ENCODE data around the gene MYO15B. TPM values are rescaled to one million over a fixed set of nuclear protein-coding genes. Genes with fewer than 3 reads are reported as not detected.

The MYO15B gene
- total and polyA plus RNA-seq, 2 donors (not counting 1 experiment from before 2014, with no cell fraction given): 0.49 to 14.4 TPM

DNA sequence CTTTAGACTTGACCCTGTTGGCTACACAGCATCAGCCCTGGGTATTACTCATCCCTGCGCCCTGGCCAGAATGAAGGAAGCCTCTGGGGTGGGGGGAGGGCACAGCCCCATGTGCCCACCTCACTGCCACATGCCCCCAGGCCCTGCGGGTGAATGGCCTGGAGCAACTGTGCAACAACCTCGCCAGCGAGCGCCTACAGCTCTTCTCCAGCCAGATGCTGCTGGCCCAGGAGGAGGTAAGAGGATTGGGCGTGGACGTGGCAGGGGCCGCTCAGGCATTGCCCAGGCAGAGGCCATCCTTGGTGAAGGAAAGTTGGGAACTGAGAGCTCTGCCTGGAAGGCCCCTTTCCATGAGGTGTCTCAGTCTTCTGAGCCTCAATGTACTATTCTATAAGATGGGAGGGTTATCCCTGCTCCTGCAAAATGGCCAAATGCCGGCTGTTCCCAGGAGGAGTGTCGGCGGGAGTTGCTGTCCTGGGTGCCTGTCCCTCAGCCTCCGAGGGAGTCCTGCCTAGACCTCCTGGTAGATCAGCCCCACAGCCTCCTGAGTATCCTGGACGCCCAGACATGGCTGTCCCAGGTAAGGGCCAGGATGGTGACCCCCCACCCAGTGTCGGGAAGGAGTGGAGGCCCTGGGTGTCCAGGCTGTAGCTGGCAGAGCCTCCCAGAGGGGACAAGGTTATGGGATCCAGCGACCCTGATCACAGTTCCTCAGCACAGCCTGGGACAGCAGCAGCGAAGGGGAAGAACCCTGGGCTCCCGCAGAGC, 8.9 kb downstream of the MYO15B start:
- Histone ChIP-seq H3K9me3 (ENCODE audit: control insufficient read depth, insufficient read depth, low read depth, low read length) (no peaks in the 10 kb centered on the region), H3K27me3 (ENCODE audit: control insufficient read depth, insufficient read depth, low read length) (peaks cover 4% of the 10 kb centered on the region), H3K27ac (ENCODE audit: insufficient read depth, low read length) (no peak overlapping the region), H3K79me2 (ENCODE audit: control insufficient read depth, insufficient read depth, low read length) (no peaks in the 10 kb centered on the region), H4K20me1 (ENCODE audit: control insufficient read depth, extremely low read depth, insufficient read depth, low read length) (no peaks in the 10 kb centered on the region), H3K9ac (ENCODE audit: insufficient read depth, low read length) (no peak overlapping the region), H3K36me3 (ENCODE audit: control insufficient read depth, insufficient read depth, low read length) (no peaks in the 10 kb centered on the region), H3K4me1 (ENCODE audit: control insufficient read depth, extremely low read depth, insufficient read depth, low read length) (no peaks in the 10 kb centered on the region), H3K4me2 (ENCODE audit: extremely low read depth, insufficient read depth, low read length) (no peak overlapping the region), H2AFZ (ENCODE audit: low read length) (no peak overlapping the region), H3K4me3 (replicated peaks in 1 of 4; ENCODE audit: control extremely low read depth in 1 of 4, insufficient read depth in 1 of 4, low read depth in 3 of 4, low read length in 4 of 4) (no peak overlapping the region)
- no peak for DNase-seq (ENCODE audit: low read depth in 2 of 2)
- TF ChIP-seq EZH2 (IDR thresholded peaks at IDR 0.05; ENCODE audit: low read length, missing control alignments): no peak
- TF ChIP-seq, protein P1, sequence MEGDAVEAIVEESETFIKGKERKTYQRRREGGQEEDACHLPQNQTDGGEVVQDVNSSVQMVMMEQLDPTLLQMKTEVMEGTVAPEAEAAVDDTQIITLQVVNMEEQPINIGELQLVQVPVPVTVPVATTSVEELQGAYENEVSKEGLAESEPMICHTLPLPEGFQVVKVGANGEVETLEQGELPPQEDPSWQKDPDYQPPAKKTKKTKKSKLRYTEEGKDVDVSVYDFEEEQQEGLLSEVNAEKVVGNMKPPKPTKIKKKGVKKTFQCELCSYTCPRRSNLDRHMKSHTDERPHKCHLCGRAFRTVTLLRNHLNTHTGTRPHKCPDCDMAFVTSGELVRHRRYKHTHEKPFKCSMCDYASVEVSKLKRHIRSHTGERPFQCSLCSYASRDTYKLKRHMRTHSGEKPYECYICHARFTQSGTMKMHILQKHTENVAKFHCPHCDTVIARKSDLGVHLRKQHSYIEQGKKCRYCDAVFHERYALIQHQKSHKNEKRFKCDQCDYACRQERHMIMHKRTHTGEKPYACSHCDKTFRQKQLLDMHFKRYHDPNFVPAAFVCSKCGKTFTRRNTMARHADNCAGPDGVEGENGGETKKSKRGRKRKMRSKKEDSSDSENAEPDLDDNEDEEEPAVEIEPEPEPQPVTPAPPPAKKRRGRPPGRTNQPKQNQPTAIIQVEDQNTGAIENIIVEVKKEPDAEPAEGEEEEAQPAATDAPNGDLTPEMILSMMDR (conservative IDR thresholded peaks at IDR 0.05 in 1 of 2, IDR thresholded peaks at IDR 0.05 in 1 of 2; ENCODE audit: low read depth in 1 of 2, low read length in 2 of 2): no peak

DNA sequence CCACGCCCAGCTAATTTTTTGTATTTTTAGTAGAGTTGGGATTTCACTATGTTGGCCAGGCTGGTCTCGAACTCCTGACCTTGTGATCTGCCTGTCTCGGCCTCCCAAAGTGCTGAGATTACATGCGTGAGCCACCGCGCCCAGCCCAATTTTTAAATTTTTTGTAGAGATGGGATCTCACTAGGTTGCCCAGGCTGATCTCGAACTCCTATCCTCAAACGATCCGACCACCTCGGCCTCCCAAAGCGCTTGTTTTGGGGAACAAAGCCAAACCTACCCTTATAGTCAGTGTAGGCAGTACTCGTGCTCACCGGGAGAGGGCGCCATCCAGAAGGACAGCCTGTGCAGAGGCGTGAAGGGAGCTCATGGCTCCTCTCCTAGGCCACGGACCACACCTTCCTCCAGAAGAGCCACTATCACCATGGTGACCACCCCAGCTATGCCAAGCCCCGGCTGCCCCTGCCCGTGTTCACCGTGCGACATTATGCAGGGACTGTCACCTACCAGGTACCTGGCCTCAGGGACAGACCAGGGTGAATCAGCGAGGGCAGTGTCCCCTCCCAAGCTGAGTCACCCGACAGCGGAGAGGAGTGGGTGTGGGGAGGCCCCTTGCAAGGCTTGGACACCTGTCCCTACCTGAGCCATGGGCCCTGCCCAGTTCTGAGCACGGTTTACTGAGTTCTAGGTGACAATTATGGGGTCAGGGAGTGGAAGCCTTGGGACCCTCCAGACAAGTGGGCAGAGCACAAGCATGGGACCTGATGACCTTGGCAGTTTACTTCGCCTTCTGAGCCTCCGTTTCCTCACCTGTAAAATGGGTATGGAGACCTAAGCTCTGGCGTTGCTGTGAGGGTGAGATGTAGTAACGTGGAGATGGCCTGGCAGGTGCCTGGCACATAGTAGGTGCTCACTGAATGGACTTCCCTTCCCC, 13.7 kb downstream of the MYO15B start:
- DNase-seq (ENCODE audit: low read depth in 2 of 2): peak; percentile 7 to 23
- Histone ChIP-seq H3K9me3 (ENCODE audit: control insufficient read depth, insufficient read depth, low read depth, low read length) (no peaks in the 10 kb centered on the region), H3K4me2 (ENCODE audit: extremely low read depth, insufficient read depth, low read length) (no peak overlapping the region), H3K27me3 (ENCODE audit: control insufficient read depth, insufficient read depth, low read length) (no peaks in the 10 kb centered on the region), H3K4me3 (replicated peaks in 1 of 4; ENCODE audit: control extremely low read depth in 1 of 4, insufficient read depth in 1 of 4, low read depth in 3 of 4, low read length in 4 of 4) (no peak overlapping the region), H3K9ac (ENCODE audit: insufficient read depth, low read length) (no peak overlapping the region), H3K4me1 (ENCODE audit: control insufficient read depth, extremely low read depth, insufficient read depth, low read length) (no peaks in the 10 kb centered on the region), H2AFZ (ENCODE audit: low read length) (no peak overlapping the region), H4K20me1 (ENCODE audit: control insufficient read depth, extremely low read depth, insufficient read depth, low read length) (no peaks in the 10 kb centered on the region), H3K27ac (ENCODE audit: insufficient read depth, low read length) (no peak overlapping the region), H3K36me3 (ENCODE audit: control insufficient read depth, insufficient read depth, low read length) (no peaks in the 10 kb centered on the region), H3K79me2 (ENCODE audit: control insufficient read depth, insufficient read depth, low read length) (no peaks in the 10 kb centered on the region)
- TF ChIP-seq, protein P1 (conservative IDR thresholded peaks at IDR 0.05 in 1 of 2, IDR thresholded peaks at IDR 0.05 in 1 of 2; ENCODE audit: low read depth in 1 of 2, low read length in 2 of 2): peak; percentile 48 to 78
- no peak for TF ChIP-seq EZH2 (IDR thresholded peaks at IDR 0.05; ENCODE audit: low read length, missing control alignments)

DNA sequence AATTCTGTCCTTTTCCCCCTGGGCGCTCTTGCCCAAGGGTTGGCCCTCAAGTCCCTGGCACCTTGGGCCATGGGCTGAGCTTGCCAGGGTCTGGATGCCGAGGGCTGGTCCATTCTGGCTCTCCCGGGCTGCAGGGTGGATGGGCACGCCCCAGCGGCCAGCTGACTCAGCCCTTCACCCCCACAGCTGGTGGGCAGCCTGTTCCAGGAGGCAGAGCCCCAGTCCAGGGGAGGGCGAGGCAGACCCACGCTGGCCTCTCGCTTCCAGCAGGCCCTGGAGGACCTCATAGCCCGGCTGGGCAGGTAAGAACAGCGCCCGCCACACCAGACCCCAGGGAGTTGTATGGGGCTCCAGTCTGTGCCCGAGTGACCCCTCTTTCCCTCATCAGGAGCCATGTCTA, 15.0 kb downstream of the MYO15B start:
- no peak for DNase-seq (ENCODE audit: low read depth in 2 of 2)
- Histone ChIP-seq H3K27me3 (ENCODE audit: control insufficient read depth, insufficient read depth, low read length) (no peaks in the 10 kb centered on the region), H4K20me1 (ENCODE audit: control insufficient read depth, extremely low read depth, insufficient read depth, low read length) (no peaks in the 10 kb centered on the region), H3K4me3 (replicated peaks in 1 of 4; ENCODE audit: control extremely low read depth in 1 of 4, insufficient read depth in 1 of 4, low read depth in 3 of 4, low read length in 4 of 4) (no peak overlapping the region), H3K4me2 (ENCODE audit: extremely low read depth, insufficient read depth, low read length) (no peak overlapping the region), H3K36me3 (ENCODE audit: control insufficient read depth, insufficient read depth, low read length) (no peaks in the 10 kb centered on the region), H3K4me1 (ENCODE audit: control insufficient read depth, extremely low read depth, insufficient read depth, low read length) (no peaks in the 10 kb centered on the region), H3K9ac (ENCODE audit: insufficient read depth, low read length) (no peak overlapping the region), H3K9me3 (ENCODE audit: control insufficient read depth, insufficient read depth, low read depth, low read length) (no peaks in the 10 kb centered on the region), H3K27ac (ENCODE audit: insufficient read depth, low read length) (no peak overlapping the region), H2AFZ (ENCODE audit: low read length) (no peak overlapping the region), H3K79me2 (ENCODE audit: control insufficient read depth, insufficient read depth, low read length) (no peaks in the 10 kb centered on the region)
- TF ChIP-seq, protein P1 (conservative IDR thresholded peaks at IDR 0.05 in 1 of 2, IDR thresholded peaks at IDR 0.05 in 1 of 2; ENCODE audit: low read depth in 1 of 2, low read length in 2 of 2): no peak
